NCI-H345 treated with DMSO at 0.1 percent for 48 hours (cell line): ENCODE data around the gene JUP.
A peak's percentile ranks its signal among the peaks of the same experiment; 100 is the strongest.

Source experiments
- DNase-seq: peaks from one replicate; lab custom pipeline; 2025; ENCODE audit not compliant: unreplicated experiment; lab: John Stamatoyannopoulos, UW

JUP gene

DNA sequence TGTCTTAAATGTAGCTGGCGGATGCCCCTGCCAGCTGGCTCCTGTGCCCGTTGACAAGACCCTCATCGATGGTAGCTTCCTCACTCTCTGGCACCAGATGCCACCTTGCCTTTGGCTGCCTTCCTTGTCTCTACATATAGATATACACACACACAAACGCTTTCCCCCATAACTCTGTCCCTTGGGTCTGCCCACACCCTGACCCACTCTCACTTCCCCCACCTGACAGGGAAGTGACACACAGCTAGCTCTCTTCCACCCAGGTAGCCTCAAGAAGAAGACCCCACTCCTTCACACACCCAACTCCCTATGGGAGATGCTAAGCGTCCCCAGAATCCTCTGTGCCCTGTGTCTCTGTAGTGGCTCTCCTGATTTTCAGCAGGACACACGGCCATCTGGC, 25.6 kb downstream of the JUP start:
- no peak for DNase-seq

DNA sequence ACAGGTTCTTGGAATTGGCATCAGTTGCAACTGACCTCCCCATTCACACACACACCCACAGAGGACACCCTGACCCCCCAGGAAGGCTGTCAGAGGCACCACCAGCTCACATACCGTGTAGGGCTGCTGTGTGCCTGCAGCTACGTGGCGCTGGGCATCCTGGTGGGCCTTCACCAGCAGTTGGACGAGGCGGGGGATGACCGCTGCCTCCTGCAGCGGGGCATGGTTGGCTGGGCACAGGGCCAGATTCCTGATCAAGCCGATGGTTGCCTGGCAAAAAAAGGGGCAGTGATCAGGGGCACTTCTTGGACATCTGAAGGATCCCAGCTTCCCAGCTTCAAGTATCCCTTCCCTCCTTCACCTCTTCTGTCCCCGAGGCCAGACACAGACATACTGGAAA, 27.9 kb downstream of the JUP start:
- no peak for DNase-seq

DNA sequence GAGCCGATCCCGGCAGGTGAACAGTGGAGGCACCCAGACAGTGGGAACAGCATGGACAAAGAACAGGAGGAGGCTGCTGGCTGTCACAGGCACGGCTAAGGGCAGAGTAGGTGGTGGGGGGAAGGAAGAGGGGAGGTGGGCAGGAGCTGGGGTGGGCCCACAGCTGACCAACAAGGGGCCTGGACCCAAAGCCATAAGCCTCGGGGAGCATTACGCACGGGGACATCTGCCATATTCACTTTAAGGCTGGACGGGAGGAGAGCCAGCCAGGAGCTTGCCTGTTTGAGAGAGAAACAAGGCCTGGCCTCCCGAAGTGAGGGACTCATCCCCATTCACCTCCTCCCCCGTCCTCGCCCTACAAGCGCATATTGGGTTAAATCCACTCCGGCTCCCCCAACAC, 32.4 kb downstream of the JUP start:
- no peak for DNase-seq

DNA sequence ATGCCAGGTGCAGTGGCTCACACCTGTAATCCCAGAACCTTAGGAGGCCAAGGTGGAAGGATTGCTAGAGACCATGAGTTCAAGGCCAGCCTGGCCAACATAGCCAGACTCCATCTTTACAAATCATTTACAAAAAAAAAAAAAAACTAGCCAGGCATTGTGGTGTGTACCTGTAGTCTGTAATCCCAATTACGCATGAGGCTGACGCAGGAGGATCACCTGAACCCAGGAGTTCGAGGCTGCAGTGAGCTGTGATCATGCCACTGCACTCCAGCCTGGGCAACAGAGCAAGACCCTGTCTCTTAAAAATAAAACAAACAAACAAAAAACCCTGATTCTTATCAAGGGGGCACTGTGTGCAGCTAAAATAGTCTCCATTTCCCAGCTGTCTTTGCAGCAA, 35.2 kb downstream of the JUP start:
- DNase-seq, result no peak

DNA sequence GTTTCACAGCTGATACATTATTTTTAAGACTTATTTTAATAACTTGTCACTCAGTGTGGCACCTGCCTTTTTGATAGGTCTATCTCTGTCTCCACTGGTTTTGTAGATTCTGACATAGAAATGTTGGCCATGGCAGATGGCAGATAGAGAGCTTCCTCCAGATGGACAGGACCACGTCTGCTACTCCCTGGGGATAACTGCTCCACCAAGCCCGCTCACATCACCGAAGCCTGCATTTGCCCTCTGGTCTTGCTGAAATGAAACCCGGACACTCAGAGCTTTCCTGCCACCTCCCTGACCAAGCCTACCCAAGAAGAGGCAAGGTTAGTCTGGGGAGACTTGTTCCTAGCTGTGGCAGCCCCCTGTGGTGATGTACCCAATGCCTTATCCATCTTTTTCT, 35.6 kb downstream of the JUP start:
- no peak for DNase-seq

DNA sequence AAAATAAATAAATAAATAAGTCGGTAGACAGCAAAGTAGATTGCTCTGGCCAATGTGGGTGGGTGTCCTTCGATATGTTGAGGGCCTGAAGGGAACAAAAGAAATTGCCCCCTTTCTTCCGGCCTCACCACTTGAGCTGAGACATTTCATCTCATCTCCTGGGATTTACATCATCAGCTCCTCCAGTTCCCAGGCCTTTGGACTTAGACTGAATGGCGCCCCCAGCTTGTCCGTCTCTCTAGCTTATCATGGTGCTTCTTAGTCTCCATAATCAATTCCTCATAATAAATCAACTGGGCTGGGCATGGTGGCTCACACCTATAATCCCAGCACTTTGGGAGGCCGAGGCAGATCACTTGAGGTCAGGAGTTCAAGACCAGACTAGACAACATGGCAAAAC, 38.2 kb downstream of the JUP start:
- DNase-seq, result no peak

DNA sequence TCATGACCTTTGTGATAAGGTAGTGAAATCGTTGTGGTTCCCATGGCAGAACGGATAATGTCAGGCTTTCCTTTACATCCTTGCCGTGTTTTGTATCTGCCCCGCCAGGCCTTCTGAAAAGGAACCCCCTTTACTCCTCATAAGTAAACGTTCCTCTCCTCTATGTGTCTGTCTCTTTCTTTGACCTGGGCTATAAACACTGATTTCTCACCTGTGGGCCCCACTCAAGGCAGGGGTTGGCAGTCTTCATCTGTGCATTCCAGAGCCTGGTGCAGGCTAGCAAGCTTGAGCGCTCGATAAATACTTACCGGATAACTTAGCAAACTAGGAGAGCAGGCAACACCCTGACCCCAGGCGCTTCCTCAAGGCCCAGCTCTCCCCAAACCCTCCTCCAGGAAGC, 44.8 kb downstream of the JUP start:
- DNase-seq, result no peak

DNA sequence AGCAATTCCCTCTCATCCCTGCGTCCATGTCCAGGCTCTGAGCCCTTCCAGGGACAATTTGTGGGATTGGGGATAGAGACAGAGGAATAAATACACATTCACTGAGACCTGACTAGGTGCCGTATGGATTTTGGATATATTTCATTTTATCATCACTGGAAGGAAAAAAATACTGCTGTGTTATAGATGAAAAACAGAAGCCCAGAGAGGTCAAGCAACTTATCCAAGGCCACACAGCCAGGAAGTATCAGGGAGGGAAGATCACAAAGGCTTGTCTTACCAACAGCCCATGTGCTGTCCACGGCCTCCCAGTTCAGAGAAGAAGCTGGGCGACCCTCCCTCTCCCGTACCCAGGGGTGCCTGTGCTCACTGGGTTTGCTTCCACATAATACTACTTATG, 46.0 kb downstream of the JUP start:
- DNase-seq, result no peak

DNA sequence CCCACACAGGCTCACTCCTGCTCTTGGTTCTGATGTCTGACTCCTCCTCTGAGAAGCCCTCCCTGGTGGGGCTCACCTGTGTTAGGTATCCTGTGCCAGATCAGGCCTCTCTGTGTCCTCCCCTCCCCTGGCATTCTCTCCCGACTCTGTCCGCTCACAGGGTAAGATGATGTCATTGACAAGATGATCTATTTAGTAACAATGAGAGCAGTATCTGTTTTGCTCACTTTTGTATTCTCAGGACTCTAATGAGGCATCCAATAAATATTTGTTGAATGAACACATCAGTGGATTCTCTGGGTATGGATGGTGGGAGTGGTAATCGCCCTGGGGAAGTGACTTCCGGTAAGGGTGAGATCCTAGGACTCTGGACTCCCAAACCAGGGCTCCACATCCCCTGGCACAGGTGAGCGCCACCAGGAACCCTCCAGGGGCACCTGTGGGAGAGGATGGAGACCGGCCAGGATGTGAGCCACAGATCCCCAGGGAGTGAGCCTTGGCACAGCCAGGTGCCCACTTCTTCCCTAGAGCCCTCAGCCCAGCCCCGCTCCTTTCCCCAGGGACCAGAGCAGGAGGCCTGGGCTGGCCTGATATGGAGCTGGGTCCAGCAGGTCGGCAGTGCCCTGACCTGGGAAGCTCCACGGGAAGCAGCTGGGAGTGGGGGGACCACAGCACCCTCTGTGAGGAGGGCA, 46.7 kb downstream of the JUP start:
- DNase-seq, result peak; percentile 56

DNA sequence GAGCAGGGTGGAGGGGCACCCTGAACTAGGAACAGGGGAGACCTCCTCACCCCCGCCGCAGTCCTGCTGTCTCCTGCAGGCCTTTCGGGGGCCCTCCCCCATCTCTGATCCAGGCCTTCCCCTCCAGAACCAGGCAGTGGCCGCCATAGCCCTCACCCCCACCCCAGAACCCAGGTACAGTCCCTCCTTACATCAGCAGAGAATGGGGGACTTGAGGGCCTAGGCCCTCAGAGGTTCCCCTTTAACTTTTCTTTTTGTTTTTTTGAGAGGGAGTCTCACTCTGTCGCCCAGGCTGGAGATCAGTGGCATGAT, 47.8 kb downstream of the JUP start:
- no peak for DNase-seq

DNA sequence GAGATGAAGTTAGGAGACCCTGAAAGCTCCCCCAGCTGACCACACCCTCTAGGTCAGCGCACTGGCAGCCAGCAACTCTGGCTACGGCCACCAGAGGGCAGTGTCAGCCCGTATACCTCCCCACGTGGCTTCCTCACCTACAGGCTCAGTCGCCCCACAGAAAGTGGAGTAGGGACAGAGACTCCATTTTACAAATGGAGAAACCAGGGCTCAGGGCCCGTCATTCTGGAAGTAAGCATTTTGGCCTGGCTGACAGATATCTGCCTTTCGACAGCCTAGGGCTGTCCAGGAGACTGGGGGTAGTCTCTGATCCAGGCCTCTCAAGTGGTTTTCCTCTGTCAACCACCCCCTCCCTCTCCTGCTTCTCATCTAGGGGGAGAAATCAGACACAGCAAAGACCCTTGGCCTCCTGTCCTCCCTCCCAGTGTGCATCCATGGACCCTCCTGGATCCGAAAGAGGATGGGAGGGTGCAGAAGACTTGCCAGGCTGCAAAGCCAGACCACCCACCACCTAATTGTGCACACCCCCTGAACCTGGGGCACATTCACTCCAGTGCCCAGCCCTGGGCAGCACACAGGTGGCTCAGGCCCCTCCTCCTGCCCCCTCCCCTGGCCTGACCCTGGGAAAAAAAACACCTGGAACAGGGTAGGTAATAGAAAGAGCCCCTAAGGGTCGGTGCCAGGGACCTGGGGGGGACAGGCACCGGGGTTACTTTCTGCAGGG, 48.3 kb downstream of the JUP start:
- DNase-seq, result peak; percentile 65

DNA sequence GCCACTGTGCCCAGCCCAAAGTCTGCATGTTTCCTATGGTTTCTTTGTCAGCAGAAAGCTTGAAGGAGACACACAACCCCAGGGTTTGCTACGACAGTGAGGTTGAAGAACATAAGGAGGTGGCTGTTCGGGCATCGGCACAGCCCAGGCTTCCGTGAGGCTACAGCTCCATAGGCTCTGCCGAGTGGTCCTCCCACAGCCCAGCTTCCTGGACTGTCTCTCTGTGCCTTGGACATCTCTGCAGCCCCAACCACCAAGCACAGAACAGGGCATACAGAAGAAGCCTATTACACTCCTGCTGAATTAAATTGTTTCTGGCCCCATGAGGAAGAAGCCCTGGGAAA, 48.9 kb downstream of the JUP start:
- DNase-seq, result no peak

DNA sequence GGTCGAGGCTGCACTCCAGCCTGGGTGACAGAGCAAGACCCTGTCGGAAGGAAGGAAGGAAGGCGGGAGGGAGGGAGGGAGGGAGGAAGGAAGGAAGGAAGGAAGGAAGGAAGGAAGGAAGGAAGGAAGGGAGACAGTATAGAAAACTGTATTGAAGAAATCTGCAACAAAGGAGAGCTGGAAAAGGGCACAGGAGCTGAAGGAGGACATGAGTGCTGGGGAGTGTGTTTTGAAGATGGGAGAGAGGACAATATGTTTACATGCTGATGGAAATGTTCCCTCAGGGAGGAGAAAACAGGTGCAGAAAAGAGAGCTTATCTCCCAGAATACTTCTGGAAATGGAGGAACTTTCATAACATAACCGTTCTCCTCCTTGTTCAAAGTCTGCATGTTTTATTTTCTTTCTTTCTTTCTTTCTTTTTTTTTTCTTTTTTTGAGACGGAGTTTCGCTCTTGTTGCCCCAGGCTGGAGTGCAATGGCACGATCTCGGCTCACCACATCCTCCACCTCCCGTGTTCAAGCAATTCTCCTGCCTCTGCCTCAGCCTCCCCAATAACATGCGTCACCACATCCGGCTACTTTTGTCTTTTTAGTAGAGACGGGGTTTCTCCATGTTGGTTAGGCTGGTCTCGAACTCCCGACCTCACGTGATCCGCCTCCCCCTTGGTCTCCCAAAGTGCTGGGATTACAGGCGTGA, 49.4 kb downstream of the JUP start:
- DNase-seq, result no peak

DNA sequence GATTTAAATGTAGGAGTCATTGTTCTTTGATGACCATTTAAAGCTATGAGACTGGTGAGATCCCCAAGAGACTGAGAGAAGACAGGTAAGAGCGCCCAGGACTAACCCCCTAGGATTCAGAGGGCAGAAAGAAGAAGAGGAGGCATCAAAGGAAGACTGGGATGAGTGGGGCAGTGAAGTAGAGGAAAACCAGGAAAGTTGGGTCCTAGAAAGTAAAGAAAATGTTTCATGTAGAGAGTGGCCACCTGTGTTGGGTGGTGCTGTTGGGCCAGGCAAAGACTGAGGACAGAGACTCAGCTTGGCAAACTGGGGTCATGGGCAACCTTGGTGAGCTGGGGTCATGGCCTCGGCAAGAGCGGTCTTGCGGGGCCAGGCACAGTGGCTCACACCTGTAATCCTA, 50.8 kb downstream of the JUP start:
- DNase-seq, result no peak

DNA sequence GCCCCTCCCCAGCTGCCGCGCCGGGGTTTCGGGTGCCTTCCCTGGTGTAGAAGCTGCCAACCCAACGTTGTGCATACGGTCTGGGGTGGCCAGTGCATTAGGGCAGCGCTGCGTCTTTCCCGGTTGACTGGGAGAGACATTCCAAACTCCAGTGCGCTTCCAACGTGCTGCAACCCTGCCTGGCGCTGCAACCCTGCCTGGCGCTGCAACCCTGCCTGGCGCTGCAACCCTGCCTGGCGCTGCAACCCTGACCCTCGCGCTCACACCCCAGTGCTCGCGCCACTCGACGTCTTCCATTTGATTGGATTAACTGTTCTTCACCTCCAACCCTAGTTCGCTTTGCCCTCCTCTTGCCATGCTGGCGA, 51.6 kb downstream of the JUP start:
- DNase-seq, result no peak

DNA sequence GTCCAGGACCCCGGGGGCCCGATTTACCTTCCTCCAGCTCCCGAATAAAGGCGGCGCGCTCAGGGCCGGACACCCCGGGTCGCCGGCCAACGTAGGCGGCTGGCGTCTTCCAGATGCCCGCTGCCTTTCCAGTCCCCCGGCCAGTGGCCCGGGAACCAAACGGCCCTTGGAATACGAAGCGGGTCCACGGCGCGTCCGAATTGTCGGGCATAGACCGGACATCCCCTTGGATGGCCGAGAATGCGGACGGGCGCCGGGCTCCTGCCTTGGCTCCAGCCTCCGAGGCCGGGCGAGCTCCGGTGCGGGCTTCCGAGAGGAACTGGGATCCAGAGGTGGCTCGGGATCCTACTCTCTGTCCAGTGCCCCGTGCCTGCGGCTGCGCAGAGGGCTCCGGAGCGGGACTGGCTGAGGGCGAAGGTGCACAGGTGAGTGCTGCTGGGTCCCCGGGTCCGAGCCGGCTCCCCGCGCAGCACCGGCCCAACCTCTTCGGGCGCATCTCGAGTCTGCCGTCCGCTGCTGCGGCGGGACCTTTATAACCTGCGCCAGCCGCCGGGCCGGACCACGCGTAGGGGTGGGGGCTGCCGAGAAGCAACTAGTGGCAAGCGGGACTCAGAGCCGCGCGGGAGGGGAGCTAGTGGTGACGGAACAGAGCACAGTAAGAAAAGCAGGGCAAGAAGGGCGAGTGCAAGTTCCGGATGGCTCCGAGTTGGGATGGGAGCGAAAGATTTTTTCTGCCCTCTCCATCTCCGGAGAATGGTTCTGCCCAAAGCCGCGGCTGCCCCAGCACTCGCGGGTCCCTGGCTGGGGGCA, 52.2 kb downstream of the JUP start, which contains the start of gene HAP1:
Gene HAP1 (minus strand): TSS at position 505 of the 810 bp plus-strand sequence. CDS start 9 bp downstream, at position 496.
- DNase-seq, result no peak

DNA sequence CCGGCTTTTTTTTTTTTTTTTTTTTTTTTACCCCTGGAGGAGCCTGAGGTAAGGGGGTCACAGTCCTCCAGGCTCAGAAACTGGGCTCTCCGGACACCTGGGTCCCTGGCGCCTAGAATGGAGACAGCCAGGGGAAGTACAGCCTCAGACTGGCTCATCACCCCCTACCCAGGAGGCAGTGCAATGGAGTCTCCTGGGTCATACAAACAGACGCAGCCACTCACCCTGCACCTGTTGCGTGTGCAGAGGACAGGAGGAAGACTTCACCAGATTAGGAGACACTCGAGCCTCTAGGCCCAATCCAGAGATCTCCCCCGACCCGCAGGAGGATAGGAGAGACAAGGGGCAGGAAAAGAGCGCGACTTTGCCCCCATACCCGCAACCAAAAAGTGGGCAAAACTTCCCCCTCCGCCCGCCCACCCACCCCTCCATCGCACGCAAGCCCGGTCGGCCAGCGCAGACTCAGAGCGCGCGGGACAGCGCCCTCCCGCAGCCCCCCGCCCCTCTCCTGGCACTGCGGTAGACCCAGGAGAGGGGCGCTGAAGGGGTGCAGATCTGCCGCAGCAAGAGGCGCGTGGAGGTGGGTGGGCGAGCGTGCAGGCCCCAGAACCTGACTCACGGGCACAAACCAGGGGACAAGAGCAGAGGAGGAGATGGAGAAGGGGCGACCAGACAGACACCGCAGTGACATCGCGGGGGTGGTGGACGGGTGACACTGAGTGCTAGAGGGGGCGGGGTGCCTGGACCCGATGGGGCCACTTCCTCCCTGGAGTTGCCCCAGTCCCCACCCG, 53.0 kb downstream of the JUP start:
- DNase-seq, result no peak

DNA sequence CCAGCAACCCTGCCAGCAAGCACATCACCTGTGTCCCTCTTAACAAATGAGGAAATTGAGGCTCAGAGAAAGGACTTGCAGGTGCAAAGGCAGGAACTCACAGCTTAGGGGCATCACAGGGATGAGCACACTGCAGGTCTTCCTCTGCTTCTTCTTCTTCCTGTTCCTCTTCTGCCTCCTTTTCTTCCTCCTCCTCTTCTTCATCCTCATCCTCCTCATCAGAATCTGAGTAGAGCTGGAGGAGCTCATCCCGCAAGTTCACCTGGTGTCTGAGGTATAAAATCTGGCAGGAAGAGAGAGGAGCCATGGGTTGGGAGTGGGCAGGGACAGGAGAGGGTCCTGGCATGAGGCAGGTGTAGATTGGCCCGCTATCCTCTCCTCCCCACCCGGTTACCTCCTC, 54.7 kb downstream of the JUP start:
- no peak for DNase-seq

DNA sequence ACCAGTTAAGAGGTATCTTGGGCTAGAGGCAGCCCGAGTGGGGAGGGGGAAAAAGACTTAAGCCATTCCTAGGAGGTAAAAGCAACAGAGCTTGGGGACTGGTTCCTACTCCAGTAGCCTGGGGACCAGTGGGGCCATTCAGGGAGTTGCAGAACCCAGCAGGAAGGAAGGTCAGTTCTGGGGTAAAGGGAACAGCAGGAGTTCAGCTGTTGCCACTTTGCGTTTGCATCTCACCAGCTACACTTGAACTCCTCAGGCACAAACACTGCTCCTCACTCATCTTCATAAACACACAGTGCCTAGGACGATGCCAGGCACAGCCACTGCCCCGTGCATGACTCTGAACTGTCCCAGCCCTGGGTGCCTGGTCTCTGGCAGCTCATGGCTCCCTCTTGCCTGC, 56.0 kb downstream of the JUP start:
- no peak for DNase-seq

DNA sequence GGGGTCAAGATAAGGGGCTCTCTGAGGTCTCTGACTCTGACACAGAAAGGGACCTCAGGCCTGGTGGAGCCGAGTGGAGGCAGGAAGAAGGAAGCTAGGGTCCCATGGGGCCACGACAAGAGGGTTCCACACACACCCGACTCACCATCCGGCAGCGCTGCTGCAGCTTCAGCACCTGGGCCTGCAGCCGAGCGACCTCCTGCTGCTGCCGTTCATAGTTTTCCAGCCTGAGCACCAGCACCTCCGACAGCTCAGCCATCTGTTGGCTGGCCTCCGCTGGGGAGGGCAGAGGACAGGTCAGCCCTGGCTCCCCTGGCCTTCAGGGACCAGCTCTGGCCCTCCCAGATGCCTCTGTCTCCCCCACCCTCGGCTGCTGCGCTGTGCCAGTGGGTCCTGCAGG, 58.5 kb downstream of the JUP start:
- no peak for DNase-seq

DNA sequence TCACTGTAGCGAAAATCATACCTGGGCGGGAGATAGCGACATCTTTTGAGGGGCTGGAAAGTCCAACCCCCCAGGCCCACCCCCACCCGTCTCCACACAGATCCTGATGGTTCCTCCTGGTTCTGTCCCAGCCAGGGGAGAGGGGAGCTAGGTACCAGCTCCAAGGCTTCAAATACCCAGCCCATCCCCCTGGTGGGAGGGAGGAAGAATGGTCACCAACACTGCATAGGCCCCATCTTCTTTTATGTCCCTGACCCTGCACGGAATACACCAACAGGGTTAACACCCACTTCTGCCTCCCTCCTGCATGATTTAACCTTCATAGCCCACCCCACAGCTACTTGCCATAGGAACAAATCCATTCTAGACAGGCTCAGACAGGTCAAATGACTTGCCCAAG, 61.4 kb downstream of the JUP start:
- no peak for DNase-seq
